Activated naive CD4-positive, alpha-beta T cell treated with Interleukin-2 at 50 U/mL for 16 hours (primary cell): ENCODE data around the gene SNRPB2.

ENCODE experiments used
- DNase-seq: peaks from one replicate; pipeline ENCODE4 v3.0.0-alpha.2; 2020

SNRPB2 gene

DNA sequence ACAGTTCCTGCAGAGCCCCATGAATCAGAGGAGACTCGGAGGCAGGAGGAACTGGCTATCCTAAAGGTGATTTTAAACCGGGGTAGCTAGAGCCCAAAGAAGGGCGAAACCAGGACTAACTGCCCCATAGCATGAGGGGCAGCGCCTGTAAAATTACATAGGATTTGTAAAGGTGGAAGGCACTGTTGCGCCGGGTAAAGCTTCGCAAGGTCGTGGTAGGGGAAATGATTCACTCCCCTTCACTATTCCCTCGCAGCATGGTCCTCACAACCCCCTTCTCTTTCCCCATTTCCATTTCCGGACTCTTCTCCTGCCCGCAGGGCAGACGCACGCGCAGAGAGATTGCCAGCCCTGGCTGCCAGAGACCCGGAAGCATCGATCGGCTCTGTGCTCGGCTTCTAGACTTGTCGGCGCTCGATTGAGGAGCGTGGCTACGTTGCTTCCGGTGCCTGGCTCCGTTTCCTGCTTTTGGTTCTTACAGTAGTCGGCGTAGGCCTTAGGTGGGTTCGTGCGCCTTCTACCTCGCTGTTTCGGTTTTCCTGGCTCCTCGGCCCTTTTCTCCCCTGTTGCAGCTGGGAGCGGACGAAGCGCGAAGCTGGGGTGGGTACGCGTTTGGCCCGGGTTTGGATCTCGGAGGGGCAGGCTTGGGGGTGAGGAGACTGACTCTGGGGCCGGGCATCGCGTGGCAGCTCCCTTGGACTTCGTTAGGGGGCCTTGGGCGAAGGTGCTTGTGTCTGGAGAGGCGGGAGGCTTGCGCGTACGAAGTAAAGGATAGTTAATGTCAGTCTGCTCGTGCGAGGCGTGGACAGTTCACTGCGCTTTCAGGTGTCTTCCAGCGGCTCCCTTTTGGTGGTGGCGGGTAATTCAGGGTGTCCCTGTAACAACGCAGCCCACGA is at the start of gene SNRPB2:
Gene SNRPB2 (plus strand): TSS at position 462 of the 896 bp plus-strand sequence. CDS start 1,677 bp downstream, outside the sequence.
- peak; percentile 93 for DNase-seq

DNA sequence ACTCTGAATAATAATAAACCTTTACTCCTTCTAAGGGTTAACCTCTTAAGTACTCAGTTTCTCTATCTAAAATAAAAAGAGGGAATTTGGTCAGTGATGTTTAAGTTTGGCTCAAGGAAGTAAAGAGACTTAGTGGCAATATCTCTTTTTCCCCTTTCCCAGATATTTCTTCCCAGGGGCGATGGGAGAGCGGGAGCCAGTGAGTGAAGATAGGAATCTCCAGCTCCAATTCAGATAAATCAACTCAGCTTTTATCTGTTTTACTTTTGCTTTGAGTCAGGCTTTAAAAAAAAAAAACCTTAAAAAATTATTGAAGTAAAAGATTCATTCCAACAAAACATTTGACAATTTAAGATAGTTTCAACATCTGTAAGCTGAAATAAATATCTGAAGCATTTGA is 45.4 kb upstream of the SNRPB2 start:
- no peak for DNase-seq

DNA sequence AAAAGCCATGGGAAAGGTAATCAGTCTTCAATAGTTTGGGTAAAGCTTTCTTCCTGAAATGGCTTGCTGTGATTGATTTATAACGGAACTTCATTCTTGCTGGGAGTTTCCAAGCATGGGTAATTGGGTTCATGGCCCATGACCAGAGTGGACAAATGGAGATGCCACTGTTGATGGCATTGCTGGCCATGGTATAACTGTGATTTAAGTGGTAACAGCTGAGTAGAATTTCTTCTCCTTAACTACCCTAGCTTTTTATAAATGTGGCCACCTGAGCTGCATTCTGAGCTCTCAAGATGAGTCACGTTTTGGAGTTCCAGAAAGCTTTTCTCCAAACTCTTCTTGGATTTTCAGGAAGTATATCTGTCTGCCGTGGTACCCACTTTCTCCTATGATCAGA is 39.9 kb upstream of the SNRPB2 start:
- no peak for DNase-seq

DNA sequence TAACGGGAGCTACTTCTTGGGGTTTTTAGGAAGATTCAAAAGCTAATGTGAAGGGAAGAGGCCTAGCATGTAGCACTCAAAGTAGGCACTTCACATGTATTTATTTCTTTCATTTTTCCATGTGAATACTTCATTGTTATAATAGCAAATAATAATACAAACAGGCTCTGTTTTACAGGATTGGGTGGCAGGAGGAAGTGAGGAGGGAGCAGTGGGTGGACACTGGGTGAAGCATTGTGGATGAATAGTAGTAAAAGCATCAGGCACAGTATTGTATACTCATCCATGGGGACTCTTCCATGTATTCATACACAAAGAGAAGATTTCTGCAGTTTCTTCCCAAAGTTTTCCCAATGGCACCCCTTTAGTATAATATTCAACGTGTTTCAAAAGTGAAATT is 38.4 kb upstream of the SNRPB2 start:
- no peak for DNase-seq

DNA sequence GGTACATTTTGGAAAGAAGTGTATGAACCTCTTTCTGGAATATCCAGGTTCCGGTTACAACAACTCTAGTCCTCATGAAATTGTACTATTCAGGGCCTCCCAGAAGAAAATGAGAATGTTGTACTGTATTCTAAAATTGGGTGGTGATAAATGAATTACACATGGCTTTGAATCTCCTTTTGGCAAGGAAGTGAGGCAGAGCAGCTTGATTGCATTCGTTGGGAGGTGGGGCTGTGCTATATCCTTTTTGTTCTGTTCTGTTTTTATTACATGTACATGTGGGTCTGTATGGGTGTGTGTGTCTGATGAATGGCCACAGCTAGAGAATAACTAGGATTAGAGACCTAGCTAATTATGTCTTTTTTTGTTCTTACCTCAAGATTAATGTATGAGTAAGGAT is 37.8 kb upstream of the SNRPB2 start:
- DNase-seq, result no peak

DNA sequence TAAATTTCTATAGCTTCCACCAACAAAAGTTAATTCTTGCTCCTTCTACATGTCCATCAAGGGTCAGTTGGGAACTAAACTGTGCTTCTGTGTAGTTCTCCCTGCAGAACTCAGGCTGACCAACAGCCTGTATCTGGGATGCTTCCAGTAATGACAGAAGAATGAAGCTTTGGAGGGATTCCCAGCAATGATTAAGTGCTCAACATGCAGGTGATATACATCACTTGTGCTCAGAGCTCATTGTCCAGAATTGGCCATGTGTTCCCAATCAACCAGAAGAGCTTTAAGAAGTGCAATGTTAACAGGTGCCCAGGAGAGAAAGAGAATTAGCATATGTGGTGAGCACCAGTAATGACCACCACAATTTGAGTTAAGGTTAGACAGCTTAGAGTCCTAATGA is 37.4 kb upstream of the SNRPB2 start:
- DNase-seq, result no peak

DNA sequence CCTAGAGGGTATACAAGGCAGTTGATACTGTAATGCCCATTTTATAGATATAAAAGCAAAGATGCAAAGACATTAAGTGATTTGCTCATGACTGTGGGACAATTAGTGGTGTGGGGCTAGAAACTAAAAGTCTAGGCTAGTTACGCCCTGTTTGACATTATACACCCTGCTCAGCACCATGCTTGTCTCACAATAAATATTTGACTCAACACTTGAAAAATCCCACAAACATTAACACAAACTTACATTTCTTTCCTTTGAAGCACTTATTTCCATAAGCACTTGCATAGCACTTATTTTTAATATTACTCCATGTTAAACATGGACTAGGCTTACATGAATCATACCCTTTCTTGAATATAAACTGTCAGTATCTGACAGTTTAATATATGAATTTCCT is 36.5 kb upstream of the SNRPB2 start:
- DNase-seq, result no peak

DNA sequence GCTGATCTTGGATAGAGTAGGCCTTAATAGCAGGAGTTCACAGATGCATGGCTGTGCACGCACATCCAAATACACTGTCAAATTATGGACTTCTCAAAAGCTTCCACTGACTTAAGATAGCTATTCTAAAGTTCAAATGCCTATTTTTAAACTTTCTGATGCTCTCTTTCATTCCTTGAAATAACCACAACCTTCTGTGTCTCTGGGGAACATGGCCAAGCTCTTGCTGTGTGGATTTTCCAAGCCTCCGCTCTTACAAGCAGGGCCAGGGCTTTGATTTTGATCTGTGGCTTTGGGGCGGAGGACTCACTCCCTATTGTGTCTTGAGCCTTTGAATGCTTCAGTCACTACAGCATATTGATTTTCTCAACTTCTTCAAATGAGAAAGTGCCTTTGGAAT is 35.7 kb upstream of the SNRPB2 start:
- no peak for DNase-seq

DNA sequence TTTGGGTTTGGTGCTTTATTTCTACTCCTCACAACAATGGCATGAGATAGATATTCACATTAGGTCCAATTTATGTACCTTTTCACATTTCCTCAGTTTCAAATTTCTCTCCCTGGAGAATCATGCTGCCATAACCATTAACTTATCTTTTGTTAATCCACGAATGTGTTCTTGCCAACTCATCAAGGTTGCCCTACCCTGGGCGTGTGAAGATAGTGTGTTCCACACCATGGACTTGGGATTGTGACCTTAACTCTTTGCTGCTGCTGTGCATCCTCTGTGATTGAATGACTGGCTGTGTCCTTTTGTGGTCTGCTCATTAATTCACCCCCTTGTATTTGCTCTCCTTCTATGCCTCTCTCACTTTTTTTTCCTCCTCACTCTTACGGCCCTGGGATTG is 34.2 kb upstream of the SNRPB2 start:
- DNase-seq, result no peak

DNA sequence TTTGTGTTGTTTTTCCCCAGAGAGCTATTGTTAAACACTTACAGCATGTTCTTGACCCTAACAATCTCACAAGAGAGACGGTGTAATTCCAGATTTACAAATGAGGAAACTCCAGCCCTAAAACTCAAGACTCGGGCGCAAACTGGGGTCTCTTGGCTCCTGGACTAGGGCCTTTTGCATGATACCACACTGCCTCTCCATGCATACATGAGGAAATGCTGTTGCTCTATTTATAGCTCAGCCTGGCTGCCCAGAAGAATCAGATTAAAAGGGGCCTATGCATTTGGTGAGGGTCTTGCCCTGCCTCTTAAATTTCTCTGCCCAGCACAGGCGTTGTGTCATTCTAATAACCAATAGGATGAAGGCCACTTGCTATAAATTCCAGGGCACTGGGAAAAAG is 30.5 kb upstream of the SNRPB2 start:
- no peak for DNase-seq

DNA sequence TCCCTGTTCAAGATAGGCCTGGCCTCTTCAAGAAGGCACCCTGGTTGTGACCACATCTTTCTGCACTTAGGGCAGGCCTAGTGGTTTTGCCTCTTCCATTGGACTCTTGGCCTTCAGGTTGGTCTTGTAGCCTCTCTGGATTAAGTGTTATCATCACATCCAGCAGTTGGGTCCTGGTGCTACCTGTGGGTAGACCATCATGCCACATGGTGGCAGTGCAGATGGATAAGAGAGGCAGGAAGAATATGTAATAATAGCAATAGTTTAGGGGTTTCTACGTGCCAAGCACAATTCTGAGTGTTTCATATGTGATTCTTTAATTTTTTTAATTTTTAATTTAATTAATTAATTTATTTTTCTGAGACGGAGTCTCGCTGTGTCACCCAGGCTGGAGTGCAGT is 28.5 kb upstream of the SNRPB2 start:
- peak; percentile 9 for DNase-seq

DNA sequence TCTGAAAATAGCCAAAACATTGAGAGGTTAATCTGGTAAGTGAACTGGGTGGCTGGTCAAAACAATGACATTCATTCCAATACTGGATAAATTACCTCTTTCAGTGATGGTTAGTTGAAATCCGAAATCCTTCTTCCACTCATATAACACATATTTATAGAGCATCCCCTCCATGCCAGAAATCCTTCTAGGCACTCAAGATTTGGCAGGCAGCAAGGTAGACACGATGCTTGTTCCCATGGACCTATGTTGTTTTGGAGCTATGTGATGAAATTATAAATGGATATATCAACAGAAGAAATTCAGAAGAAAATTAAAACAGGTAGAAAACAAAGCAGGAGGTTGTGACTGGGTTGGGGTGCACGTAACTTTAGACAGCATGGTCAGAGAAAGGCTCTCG is 26.3 kb upstream of the SNRPB2 start:
- no peak for DNase-seq

DNA sequence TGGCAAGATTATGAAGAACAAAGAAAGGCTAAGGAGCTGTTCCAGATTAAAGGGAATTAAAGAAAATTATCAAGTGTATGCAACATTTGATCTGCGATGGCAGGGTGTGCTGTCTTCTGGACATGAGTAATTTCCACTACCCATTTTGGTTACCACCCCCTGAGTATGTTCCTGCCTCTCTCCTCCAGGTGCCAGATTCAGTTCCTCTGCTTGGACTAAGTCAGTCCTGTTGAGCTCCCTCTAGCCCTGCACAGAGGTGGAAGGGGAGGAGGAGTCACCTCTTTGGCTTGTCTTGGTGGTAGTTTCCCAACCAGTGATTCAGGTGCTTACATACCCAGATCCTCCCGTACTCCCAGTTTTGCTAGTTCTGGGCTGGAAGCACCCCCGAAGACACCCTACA is 22.2 kb upstream of the SNRPB2 start:
- DNase-seq, result no peak

DNA sequence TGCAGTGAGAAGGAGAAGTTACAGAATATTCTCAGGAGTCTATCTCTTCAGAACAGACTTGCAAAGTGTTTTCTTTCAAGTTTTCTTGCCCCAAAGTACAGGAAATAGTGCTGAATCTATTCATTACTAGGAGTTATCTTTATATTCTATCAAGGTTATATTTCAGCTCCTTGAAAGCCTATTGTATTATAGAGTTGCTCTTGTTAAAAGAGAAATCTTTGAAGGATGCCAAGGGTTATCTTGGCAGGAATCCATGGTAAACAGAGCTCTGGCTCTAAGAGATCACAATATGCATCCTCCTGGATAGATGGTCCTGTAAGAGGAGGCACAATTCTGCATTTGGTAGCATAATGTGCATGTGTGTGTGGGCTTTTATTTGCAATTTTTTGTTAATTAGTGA is 21.2 kb upstream of the SNRPB2 start:
- no peak for DNase-seq

DNA sequence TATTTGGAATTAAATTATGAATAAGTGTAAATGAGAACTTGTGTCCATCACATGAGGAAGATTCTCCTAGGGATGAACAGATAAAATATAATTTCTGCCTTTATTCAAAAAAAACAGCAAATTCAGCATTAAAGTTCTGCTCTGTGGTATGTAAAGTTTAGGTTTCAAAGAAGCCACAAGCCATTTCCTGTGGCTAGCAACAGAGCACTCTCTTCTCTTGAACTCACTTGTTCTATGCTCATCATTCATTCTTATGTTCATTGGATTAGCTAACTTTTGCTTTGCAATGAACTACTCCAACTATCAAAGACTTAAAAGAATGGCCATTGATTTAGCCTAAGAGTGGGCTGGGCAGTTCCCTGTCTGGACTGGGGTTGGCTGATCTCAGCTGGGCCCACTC is 20.8 kb upstream of the SNRPB2 start:
- no peak for DNase-seq

DNA sequence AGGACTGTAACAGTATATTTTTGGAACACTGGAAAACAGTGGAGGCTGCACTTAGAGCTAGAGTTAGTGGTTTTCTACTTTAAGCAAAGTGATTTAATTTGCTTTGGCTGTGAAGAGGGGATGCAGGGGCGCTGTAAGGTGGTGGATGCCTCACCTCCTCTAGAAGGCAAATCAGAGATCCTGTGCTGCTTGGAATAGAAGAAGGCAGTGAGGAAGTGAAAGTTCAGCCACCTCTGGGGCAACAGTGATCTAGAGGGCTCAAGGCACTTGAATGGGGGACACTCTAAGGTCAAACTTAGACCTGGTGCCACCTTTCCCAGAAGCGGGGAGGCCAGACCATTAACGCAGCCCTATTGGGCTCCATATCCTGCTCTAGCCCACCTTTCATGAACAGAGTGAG is 19.0 kb upstream of the SNRPB2 start:
- DNase-seq, result no peak

DNA sequence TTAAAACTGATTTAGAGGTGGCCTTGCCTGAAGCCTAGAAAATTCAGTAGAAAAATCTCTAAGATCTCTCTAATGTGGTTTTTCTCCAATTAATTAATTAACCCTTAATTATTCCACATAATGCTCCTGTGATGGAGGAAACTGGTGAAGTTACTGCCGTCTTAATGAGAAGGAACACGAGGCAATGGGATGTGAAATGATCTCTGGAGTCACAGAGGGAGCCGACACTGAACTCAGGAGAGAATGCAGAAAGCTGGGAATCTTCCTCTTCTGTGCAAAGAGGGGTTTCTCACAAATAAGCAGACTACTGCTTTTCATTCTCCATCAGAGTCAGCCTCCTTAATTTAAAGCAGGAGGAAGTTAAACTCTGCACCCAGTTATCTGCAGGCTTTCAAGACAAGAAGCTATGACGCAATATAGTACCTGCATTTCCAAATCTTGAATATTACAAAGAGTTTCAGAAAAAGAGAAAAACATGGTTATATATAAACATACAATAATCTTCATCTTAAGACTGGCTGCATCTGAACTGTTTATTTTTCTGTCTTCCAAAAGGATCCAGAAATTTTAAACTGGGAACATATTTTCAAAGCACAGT is 18.1 kb upstream of the SNRPB2 start:
- DNase-seq, result no peak

DNA sequence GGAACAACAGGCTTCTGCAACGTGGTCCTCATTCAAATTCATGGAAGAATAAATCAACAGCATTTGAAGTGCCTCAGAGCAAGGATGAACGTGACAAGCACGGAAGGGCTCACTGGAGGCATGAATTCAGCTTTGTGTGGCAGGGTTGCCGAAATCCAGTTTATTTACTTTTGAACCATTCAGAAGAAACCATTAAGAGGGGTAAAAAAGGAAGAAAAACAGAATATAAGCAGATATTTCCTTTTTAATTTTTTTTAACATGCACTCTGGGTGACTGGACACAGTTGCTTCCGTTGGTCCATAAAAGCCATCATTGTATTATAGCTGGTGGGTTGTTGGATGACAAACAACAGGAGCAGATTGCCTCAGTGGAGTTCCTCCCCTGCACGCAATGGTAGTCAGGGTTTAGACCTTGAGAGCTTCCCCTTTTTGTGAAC is 17.3 kb upstream of the SNRPB2 start:
- DNase-seq, result no peak

DNA sequence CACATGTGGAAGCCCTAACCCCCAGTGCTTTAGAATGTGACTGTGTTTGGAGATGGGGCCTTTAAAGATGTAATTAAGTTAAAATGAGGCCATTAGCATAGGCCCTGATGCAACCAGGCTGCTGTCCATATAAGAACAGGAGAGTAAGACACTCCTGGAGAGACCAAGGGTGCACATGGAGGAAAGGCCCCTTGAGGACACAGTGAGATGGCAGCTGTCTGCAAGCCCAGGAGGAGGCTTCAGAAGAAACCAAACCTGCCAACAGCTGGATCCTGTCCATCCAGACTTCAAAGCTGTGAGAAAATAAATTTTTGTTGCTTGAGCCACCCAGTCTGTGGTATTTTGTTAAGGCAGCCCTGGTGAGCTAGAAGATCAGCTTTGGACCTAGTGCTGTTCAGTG is 16.8 kb upstream of the SNRPB2 start:
- DNase-seq, result no peak

DNA sequence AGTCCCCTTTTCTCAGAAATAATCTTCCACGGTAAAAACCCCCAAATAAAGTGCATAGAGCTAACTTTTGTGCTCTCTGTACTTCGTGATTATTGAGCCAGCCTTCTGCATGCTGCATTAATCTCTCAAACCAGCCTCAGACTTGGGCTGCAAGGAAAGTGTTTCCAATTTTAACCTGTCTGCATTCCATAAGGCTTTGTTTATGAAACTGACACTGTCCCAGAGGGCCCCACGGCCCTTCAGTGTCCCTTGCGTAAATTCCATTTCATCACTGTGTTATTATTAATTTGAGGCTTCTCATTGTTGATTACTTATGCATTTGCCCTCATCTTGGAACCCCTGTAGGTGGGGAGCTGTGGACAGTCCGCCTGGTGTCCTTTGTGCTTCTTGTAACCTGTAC is 15.6 kb upstream of the SNRPB2 start:
- no peak for DNase-seq

DNA sequence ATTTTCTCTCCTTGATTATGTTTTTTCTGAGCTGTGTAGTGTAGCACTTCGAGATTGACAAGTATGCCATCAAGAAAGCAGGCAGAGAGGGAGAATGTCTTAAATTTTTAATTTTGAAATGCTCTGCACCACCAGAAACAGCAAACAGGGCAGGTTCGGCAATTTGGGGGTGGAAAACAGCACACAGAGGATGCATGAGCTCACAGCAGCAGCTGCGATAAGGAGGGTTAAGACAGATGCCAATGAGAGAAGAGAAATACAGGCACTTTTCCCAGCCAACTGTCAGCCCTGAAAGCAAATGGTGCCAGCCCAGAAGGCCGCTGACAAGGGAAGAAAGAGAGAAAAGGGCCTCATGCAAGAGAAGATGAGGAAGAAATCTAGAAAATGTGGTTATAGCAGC is 15.1 kb upstream of the SNRPB2 start:
- no peak for DNase-seq

DNA sequence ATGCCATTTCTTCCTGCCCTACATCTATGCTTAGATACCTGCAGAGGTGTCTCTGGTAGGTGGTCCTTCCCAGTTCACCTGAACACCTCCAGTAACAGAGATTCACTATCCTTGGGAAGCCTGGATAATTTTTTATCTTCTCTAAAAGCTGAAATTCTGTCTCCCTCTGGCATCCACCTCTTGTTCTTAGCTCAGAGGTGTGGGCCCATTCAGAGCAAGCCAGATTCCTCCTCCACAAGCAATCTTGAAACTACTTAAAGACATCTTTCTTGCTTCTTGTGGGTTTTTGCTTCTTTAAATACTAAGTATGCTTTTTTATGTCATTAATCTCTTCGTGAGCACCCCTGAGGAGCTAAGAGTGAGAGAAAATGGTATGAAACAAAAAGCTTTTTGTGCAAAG is 10.4 kb upstream of the SNRPB2 start:
- DNase-seq, result no peak

DNA sequence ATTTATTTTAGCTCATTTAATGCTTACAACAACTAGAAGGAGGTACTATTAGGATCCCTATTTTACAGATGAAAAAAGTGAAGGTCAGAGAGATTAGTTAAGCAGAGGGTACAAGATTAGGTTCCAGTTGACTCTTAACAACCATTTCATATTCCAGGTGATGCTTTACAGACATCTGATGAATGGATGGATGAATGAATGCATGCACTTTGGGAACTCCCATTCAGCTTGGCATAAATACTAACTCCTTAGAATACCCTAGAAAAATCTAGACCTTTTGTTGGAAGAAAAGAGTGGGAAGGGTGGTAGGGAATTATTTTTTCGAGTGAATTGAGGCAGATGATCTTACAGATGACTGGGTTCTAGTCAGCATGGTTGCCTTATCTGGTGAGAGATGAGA is 746 bp upstream of the SNRPB2 start:
- no peak for DNase-seq

DNA sequence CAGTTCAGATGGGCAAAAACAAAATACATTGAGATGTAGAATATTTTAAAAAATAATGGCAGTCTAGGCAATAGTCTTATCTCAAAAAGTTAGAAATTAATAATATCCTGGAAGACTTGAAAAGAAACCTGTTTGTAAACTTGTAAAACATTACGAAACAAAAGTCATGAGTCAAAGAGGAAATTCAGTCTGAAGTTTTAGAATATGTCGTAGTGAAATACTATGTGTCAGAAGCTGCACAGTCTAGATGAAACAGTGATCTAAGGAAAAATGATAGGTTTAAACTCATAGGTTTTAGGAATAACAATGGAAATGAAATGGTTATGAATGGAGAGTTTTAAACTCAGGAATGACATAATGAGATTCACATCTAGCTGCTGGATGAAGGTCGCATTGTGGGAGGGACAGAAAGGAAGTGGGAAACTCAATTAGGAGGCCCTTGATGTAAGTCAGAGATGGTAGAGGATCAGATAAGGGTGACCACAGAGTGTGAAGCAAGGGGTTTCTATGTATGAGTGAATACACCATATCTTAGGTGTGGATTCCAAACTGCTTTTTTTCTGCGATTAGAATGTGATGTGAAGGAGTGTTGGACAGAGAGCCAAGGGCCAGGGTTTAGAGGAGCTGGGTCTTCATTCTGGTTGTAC is 2.8 kb downstream of the SNRPB2 start:
- DNase-seq, result peak; percentile 3
